Retinal pigment epithelial cell (primary cell): Measurements from ENCODE around the gene GRIP1.
"Not testable (repeated sequence)": the region's sequence is repeated elsewhere in the genome, so short reads cannot be mapped to it uniquely, and the experiment has no call there.

Experiments used
- DNase-seq: peaks from one replicate; pipeline ENCODE4 v3.0.0-alpha.2; 2010; ENCODE audit warnings: low read depth
- H3K4me3 ChIP-seq: 2 replicates; pipeline ENCODE4 v1.5.1; 2011; ENCODE audit warnings: mild to moderate bottlenecking, low read length, control low read depth, moderate library complexity
- TF ChIP-seq, protein P1 (sequence below): conservative IDR thresholded peaks from 2 replicates; pipeline ENCODE4 v1.5.1; 2011; ENCODE audit warnings: low read depth, low read length, control low read depth, inconsistent platforms

GRIP1 gene

GRCh38 chr12:66508025-66508424 is 170.9 kb downstream of the GRIP1 start:
- no peak for DNase-seq
- TF ChIP-seq, protein P1, sequence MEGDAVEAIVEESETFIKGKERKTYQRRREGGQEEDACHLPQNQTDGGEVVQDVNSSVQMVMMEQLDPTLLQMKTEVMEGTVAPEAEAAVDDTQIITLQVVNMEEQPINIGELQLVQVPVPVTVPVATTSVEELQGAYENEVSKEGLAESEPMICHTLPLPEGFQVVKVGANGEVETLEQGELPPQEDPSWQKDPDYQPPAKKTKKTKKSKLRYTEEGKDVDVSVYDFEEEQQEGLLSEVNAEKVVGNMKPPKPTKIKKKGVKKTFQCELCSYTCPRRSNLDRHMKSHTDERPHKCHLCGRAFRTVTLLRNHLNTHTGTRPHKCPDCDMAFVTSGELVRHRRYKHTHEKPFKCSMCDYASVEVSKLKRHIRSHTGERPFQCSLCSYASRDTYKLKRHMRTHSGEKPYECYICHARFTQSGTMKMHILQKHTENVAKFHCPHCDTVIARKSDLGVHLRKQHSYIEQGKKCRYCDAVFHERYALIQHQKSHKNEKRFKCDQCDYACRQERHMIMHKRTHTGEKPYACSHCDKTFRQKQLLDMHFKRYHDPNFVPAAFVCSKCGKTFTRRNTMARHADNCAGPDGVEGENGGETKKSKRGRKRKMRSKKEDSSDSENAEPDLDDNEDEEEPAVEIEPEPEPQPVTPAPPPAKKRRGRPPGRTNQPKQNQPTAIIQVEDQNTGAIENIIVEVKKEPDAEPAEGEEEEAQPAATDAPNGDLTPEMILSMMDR, result no peak
- no peak overlapping the region for H3K4me3 ChIP-seq

DNA sequence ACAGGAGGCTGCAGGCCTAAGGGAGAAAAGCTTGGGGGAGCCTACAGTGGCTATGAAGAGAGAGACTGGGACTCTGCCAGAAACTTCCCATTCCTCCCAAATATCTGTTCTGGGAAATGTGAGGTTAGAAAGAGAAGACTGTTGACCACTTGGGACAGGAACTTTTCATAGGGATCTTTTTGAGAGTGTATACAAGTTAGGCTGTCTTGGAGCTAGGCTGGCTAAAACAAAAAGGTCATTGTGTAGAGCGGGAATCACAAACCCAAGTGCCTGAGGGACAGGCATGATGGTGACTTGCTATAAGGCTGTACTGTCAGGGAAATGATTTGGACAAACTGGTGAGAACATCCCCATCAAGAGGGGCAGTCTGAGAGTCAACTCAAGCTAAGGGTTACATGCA is 175.1 kb downstream of the GRIP1 start:
- DNase-seq, result no peak
- H3K4me3 ChIP-seq, result no peak overlapping the region
- TF ChIP-seq, protein P1, result no peak

- H3K4me3 ChIP-seq, result no peak overlapping the region
- TF ChIP-seq, protein P1, result no peak
Observed at GRCh38 chr12:66502911-66503310, 176.0 kb downstream of the GRIP1 start.

GRCh38 chr12:66500841-66501240 is 178.0 kb downstream of the GRIP1 start:
- H3K4me3 ChIP-seq, result no peak overlapping the region
- TF ChIP-seq, protein P1, result no peak
- DNase-seq, result no peak

More at GRCh38 chr12:66502911-66503310, 176.0 kb downstream of the GRIP1 start:
- no peak for DNase-seq

- TF ChIP-seq, protein P1, result no peak
- H3K4me3 ChIP-seq, result no peak overlapping the region
- DNase-seq, result no peak
Observed at GRCh38 chr12:66500091-66500490, 178.8 kb downstream of the GRIP1 start.

DNA sequence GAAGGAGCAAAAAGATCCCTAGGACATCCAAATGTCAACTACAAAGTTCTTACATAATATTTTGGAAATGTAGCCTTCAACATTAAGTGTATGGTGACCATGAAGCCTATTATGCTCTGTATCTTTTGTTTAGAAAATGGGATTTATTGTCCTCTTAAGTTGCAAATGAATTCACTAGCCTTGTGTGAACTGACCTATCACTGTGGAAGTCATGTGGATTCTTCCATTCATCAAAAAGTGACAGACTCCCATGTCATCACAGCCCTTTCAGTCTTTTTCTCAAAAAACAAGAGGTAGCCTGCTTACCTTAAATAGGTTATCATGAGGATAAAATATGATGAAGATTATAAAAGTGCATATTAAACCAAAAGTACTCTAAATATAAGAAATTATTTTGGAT is 179.9 kb downstream of the GRIP1 start:
- TF ChIP-seq, protein P1, result no peak
- no peak overlapping the region for H3K4me3 ChIP-seq
- no peak for DNase-seq

GRCh38 chr12:66498059-66498458 is 180.8 kb downstream of the GRIP1 start:
- H3K4me3 ChIP-seq, DNase-seq: not testable (repeated sequence)
